AG09319 (cell line): ENCODE measurements around the gene SCN4A.
"Not testable (repeated sequence)": the region's sequence is repeated elsewhere in the genome, so short reads cannot be mapped to it uniquely, and the experiment has no call there.

Experiments used
- DNase-seq: peaks from one replicate; pipeline ENCODE4 v3.0.0-alpha.2; 2010; ENCODE audit warnings: low read depth; ENCODE audit errors: extremely low read depth
- TF ChIP-seq, protein P1 (sequence below): IDR thresholded peaks from 2 replicates; pipeline ENCODE4 v1.5.1; 2011; ENCODE audit warnings: low read depth, mild to moderate bottlenecking, inconsistent platforms, low read length, moderate library complexity

The SCN4A gene

DNA sequence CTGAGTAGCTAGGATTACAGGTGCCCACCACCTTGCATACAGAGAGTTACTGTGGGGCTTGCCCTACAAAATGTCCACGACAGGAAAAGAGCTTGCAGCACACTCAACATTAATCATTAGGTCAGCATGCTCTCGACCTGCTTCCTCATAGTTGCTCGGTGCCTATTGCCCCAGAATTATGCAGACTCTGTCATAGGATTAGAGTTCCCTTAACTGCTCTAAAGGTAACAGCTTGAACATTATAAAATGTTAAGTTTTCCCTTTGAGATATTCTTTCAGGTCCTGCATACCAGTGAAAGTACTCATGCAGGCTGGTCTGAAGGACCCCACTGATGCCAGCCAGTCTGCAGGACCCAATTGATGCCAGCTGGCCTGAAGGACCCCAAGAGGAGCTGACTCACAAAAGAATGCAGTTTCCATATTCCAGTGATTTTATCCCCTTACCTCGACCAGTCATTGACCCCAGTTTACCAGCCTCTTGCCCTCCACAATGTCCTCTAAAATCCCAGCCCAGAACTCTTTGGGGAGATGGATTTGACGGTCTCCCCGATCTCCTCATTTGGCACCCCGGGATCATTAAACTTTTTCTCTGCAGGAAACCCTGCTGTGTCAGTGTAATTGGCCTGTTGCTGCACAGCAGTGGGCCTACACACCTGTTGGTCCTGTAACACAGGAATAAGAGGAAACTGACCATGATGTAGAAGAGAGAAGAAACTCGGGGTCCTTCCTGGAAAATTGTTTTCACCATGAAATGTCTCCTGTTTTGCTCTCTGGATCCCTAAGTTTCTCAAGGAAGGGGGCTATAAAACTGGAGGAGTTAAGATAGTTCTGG lies 37.1 kb upstream of the SCN4A start:
- DNase-seq, result no peak
- TF ChIP-seq, protein P1, sequence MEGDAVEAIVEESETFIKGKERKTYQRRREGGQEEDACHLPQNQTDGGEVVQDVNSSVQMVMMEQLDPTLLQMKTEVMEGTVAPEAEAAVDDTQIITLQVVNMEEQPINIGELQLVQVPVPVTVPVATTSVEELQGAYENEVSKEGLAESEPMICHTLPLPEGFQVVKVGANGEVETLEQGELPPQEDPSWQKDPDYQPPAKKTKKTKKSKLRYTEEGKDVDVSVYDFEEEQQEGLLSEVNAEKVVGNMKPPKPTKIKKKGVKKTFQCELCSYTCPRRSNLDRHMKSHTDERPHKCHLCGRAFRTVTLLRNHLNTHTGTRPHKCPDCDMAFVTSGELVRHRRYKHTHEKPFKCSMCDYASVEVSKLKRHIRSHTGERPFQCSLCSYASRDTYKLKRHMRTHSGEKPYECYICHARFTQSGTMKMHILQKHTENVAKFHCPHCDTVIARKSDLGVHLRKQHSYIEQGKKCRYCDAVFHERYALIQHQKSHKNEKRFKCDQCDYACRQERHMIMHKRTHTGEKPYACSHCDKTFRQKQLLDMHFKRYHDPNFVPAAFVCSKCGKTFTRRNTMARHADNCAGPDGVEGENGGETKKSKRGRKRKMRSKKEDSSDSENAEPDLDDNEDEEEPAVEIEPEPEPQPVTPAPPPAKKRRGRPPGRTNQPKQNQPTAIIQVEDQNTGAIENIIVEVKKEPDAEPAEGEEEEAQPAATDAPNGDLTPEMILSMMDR, result no peak

DNA sequence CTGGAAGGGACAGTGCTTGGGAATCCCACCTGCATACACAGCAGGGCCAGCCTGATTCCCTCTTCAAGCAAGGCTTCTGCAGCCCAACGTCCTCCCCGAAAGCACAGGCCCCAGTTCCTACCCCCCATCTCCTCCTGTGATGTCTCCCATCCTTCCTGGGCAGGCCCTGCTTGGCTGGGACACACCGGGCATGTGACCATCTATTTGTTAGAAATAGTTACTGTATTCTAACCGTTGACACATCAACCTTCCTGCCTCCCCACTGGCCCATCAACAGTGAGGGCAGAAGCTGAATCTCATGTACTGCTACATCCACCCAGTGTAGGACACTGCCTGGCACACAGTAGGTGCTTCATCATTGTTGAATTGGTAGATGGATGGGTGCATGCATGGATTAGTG lies 36.1 kb upstream of the SCN4A start:
- no peak for DNase-seq
- TF ChIP-seq, protein P1, result no peak

DNA sequence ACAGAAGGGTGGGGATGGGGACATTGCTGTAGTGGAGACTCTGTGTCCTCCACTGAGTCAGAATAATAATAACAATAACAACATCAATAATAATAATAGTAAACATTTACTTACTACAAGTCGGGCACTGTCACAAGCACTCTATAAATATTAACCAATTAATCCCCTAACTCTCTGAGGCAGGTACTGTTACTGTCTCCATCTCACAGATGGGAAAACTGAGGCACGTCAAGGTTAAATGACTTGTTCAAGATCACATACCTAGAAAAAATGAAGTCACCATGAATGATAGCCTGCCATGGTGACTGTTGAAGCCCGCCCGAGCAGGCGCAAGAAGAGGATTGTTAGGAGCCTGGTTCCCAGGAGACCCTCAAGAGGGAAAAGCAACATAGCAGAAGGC lies 35.6 kb upstream of the SCN4A start:
- TF ChIP-seq, protein P1, result no peak

DNA sequence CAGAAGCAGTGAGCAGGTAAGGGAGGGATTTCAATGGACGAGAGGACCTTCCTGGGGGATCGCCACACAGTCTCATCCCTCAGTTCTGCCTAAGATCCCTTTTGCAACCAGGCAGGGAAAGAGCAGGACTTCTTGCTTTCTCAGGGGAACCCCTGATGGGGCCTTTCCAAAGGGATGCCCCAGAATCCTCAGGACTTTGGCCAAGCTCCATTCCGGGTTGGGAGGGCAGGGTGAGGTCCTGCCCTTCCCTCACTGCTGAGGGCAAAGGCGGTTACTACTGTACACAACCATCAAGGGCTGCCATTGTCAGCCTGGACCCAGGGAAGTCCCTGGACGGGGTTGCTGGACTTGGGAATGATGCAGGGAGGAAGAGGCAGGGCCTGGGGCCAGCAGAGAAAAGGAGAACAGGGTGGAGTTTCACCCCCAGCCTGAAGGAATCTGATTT lies 35.1 kb upstream of the SCN4A start:
- TF ChIP-seq, protein P1, result no peak
- no peak for DNase-seq

More for the DNA sequence above, 35.6 kb upstream of the SCN4A start:
- DNase-seq, result no peak

DNA sequence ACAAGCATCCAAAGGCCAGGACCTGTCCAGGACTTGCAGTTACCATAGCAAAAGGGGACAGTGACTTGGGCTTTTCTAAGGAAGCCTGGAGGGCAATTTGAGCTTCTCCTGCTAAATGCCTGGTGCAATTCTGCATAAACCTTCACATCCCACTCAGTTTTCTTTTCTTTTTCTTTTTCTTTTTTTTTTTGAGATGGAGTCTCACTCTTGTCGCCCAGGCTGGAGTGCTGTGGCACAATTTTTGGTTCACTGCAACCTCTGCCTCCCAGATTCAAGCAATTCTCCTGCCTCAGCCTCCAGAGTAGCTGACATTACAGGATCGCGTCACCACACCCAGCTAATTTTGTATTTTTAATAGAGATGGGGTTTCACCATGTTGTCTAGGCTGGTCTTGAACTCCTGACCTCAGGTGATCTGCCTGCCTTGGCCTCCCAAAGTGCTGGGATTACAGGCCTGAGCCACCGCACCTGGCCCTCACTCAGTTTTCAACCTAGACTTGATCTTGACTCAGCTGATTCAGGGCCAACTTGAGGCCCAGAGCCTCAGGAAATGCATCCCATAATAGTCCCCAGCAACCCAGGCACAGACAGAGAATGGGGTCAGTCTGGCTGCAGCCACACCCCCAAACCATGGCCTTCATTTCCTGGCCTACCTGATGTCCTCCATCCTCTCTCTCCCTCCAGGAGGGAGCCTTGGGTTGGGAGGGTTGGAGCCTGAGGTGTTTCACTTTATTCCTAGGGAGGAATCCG lies 34.5 kb upstream of the SCN4A start:
- DNase-seq, result not testable (repeated sequence)

DNA sequence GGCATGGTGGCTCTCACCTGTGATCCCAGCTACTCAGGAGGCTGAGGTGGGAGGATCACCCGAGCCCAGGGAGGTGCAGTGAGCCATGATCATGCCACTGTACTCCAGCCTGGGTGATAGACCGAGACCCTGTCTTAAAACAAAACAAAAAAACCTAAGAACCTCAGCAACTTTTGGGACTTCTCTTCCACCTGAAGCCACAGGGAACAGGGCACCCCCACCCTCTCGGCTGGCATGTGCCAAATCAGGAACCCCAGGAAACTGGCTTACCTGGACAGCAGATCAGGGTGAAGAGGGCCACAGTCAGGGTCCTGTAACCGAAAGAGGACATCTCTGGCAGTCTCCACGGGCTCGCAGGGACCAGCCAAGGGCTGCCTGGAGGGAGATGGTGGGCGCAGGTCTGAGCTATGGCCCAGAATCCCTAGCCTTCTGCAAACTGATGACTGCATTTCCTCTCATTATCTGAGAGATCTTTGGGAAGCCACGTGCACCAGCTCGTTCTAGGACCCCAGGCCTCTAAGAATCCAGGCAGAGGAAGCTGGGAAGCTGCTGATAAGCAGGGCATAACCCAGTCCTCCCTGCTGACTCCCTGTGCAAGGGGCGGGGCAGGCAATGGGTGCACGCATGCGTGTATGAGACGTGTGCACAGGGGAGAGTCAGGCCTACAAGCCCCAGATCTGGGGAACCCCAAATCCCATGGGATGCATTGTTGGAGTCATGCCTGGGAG lies 33.8 kb upstream of the SCN4A start:
- TF ChIP-seq, protein P1, result no peak
- no peak for DNase-seq

DNA sequence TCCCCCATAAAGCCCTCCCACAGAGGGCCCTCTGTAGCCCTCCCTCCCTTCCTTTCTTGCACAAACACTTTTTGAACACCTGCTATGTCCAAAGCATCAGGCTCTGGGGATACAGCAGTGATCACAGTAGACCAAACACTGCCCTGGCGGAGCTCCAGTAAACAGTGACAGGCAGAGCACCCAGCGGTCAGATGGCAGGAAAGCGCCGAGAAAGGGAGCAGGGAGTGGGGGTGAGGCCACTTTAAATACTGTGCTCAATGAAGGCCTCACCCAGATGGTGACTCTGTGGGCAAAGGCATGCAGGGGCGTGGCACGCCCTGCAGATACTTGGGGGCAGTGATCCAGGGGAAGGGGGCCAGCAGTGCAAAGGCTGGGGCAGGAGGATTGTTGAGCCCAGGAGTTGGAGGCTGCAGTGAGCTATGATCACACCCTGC lies 33.0 kb upstream of the SCN4A start:
- TF ChIP-seq, protein P1, result no peak
- no peak for DNase-seq
